Peyer's patch (tissue), 4 donors: Measurements from ENCODE around the gene ZNF280A.

Experiments
- CTCF ChIP-seq, 6 experiments: fragments of 450-650 bp in 4 of 6; fragments of 200-600 bp in 2 of 6; sonication (generic) in 1 of 6; IDR thresholded peaks; one replicate each; pipeline ENCODE4 v1.5.1; 2017 to 2019; ENCODE audit warnings: antibody characterized with exemption in 6 of 6, mild to moderate bottlenecking in 3 of 6, moderate library complexity in 1 of 6
- POLR2A ChIP-seq, 2 donors: fragments of 450-650 bp; IDR thresholded peaks; one replicate each; pipeline ENCODE4 v1.5.1; 2017; ENCODE audit warnings: antibody characterized with exemption in 2 of 2, mild to moderate bottlenecking in 2 of 2, moderate library complexity in 2 of 2

GRCh38 chr22:22555596-22555995 is 35.5 kb upstream of the ZNF280A start:
- no peak for TF ChIP-seq CTCF (IDR thresholded peaks at IDR 0.05)
- TF ChIP-seq POLR2A (IDR thresholded peaks at IDR 0.05), result no peak
